ENCODE measurements around the gene NCF4. TPM values are rescaled to one million over a fixed set of nuclear protein-coding genes. Genes with fewer than 3 reads are reported as not detected.

The NCF4 gene
- total RNA-seq, 1 donor from 2014 or later = not detected

DNA sequence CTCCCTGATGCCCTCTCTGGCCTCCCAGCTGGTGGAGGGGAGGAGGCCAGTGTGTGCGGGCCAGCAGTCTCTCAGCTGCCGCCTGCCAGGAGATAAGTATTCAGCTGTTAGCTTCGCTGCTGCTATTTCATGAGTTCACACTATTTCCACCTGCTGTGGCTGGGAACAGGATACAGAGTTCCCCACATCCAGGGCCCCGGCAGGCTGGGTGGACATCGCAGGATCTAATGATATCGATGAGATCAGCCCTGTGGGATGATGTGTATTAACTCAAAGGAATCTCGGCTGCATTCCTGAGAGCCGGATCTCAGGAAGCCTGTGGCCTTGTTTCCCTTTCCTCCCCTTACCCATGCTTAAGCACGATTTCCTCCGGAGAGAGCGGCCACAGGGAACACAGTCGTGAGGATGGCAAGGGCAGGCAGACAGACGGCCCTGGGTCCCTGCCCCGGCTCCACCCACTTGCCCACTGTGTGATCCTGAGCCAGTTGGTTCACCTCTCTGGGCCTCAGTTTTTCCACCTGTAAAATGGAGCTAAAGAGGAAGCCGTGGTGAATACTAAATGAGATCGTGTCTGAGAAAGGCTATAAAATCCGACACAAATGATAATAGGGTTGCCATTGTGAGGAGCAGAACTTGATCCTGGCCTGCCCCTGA, 37.5 kb upstream of the NCF4 start:
- no peak overlapping the region for H3K27ac Mint-ChIP-seq
- no peak for DNase-seq (ENCODE audit: low spot score in 2 of 2, unreplicated experiment in 2 of 2)

DNA sequence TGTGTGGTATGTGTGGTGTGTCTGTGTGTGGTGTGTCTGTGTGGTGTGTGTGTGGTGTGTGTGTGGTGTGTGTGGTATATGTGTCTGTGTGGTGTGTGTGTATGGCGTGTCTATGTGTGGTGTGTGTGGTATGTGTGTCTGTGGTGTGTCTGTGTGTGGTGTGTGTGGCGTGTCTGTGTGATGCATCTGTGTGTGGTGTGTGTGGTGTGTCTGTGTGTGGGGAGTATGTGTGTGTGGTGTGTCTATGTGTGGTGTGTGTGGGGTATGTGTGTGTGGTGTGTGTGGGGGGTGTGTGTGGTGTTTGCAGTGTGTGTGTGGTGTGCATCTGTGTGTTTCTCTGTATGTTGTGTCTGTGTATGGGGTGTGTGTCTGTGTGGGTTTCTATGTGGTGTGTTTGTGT, 36.2 kb upstream of the NCF4 start:
- Mint-ChIP-seq H3K4me3 (no peak overlapping the region), H3K27me3 (ENCODE audit: low read depth) (peaks cover 47% of the 10 kb centered on the region), H3K27ac (no peak overlapping the region), H3K36me3 (no peaks in the 10 kb centered on the region), H3K4me1 (peaks cover 6% of the 10 kb centered on the region), H3K9me3 (no peaks in the 10 kb centered on the region)
- DNase-seq (ENCODE audit: low spot score in 2 of 2, unreplicated experiment in 2 of 2) = no peak
- TF ChIP-seq, protein P1, sequence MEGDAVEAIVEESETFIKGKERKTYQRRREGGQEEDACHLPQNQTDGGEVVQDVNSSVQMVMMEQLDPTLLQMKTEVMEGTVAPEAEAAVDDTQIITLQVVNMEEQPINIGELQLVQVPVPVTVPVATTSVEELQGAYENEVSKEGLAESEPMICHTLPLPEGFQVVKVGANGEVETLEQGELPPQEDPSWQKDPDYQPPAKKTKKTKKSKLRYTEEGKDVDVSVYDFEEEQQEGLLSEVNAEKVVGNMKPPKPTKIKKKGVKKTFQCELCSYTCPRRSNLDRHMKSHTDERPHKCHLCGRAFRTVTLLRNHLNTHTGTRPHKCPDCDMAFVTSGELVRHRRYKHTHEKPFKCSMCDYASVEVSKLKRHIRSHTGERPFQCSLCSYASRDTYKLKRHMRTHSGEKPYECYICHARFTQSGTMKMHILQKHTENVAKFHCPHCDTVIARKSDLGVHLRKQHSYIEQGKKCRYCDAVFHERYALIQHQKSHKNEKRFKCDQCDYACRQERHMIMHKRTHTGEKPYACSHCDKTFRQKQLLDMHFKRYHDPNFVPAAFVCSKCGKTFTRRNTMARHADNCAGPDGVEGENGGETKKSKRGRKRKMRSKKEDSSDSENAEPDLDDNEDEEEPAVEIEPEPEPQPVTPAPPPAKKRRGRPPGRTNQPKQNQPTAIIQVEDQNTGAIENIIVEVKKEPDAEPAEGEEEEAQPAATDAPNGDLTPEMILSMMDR (IDR thresholded peaks at IDR 0.05; ENCODE audit: unreplicated experiment) = no peak

More for the DNA sequence above, 37.5 kb upstream of the NCF4 start:
- H3K9me3 Mint-ChIP-seq = no peaks in the 10 kb centered on the region
- peaks cover 51% of the 10 kb centered on the region for H3K27me3 Mint-ChIP-seq (ENCODE audit: low read depth)
- no peak overlapping the region for H3K4me3 Mint-ChIP-seq
- H3K36me3 Mint-ChIP-seq = no peaks in the 10 kb centered on the region
- H3K4me1 Mint-ChIP-seq = peaks cover 15% of the 10 kb centered on the region
- TF ChIP-seq, protein P1 (IDR thresholded peaks at IDR 0.05; ENCODE audit: unreplicated experiment) = no peak

DNA sequence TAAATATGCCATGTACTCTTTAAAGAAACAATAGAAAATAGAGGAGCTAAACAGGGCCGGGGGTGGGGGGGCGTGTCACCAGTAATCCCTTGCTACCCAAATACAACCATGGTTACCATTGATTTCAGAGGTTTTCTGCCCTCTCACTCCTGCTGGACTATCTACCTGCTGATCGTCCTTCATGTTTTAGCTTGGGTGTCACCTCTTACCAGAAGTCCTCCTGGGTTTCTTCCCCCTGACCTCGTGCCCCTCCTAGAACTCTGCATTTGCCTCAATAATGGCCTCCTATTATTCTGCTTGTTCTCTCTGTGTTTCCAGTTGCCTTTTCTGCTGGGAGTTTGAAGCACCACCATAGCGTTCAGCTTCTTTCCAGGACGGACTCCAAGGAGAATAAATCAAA, 34.5 kb upstream of the NCF4 start:
- Mint-ChIP-seq H3K4me3 (no peak overlapping the region), H3K27me3 (ENCODE audit: low read depth) (peaks cover 39% of the 10 kb centered on the region), H3K4me1 (peaks cover 5% of the 10 kb centered on the region), H3K9me3 (no peaks in the 10 kb centered on the region), H3K27ac (no peak overlapping the region), H3K36me3 (no peaks in the 10 kb centered on the region)
- no peak for DNase-seq (ENCODE audit: low spot score in 2 of 2, unreplicated experiment in 2 of 2)
- TF ChIP-seq, protein P1 (IDR thresholded peaks at IDR 0.05; ENCODE audit: unreplicated experiment) = no peak

DNA sequence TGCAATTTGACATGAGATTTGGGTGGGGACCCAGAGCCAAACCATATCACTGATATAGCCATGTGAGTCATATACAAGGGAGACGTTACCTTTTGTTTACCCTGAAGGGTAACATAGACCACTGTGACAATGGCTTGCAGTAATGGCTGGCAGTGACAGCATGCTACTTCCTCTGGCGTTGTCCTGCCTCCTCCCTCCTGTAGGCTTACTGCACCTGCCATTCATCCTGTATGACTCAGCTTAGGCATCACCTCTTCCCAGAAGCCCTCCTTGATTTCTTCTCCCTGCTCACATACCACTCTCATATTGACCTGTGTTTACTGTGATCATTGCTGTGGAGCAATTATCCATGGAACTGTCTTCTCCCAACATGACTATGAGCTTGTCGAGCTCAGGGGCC, 32.0 kb upstream of the NCF4 start:
- TF ChIP-seq, protein P1 (IDR thresholded peaks at IDR 0.05; ENCODE audit: unreplicated experiment) = no peak
- Mint-ChIP-seq H3K4me1 (no peaks in the 10 kb centered on the region), H3K9me3 (peaks cover 3% of the 10 kb centered on the region), H3K4me3 (no peak overlapping the region), H3K27ac (no peak overlapping the region), H3K27me3 (ENCODE audit: low read depth) (peaks cover 48% of the 10 kb centered on the region), H3K36me3 (no peaks in the 10 kb centered on the region)
- no peak for DNase-seq (ENCODE audit: low spot score in 2 of 2, unreplicated experiment in 2 of 2)

DNA sequence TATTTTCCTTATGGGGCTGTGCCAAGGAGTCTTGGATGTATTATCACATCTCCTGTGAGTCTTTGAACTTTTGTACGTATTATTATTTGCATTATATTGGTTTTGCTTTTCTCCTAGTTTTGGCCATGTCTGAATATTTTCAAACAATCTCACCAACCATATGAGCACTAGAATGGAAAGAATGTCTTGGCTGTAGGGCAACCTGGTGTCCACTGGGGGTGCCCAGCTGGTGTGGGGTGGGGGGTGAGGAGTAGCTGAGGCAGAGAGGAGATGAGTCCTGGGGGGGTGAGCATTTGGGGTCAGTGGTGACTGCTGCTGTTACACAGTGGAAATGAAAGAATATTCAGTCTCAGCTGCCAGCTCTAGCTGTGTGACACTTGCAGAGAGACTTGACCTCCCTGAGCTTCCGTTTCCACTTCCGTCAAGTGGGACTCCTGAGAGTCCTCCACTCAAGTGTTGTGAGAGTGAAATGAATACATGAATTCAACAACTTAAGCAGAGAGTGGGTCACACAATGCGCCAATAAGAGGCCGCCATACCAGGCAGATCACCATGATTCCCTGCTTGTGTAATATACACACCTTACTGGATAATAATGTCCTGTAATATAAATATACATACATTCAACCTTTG, 31.3 kb upstream of the NCF4 start:
- no peak overlapping the region for H3K4me3 Mint-ChIP-seq
- TF ChIP-seq, protein P1 (IDR thresholded peaks at IDR 0.05; ENCODE audit: unreplicated experiment) = no peak

More for the DNA sequence above, 31.3 kb upstream of the NCF4 start:
- Mint-ChIP-seq H3K9me3 (peaks cover 3% of the 10 kb centered on the region), H3K36me3 (no peaks in the 10 kb centered on the region), H3K4me1 (no peaks in the 10 kb centered on the region), H3K27me3 (ENCODE audit: low read depth) (peaks cover 50% of the 10 kb centered on the region), H3K27ac (no peak overlapping the region)
- DNase-seq (ENCODE audit: low spot score in 2 of 2, unreplicated experiment in 2 of 2) = no peak
